Stimulated activated CD4-positive, alpha-beta T cell treated with anti-CD3 and anti-CD28 coated beads, Interleukin-12 subunit alpha, Interleukin-12 subunit beta, amount 100 ng/mL, for 24 hours (primary cell): ENCODE data around the gene PSMB7.

ENCODE experiments used
- DNase-seq, 2 experiments: peaks; one replicate each; pipeline ENCODE4 v3.0.0-alpha.2; 2020; ENCODE audit warnings: low read depth in 2 of 2

Gene PSMB7

DNA sequence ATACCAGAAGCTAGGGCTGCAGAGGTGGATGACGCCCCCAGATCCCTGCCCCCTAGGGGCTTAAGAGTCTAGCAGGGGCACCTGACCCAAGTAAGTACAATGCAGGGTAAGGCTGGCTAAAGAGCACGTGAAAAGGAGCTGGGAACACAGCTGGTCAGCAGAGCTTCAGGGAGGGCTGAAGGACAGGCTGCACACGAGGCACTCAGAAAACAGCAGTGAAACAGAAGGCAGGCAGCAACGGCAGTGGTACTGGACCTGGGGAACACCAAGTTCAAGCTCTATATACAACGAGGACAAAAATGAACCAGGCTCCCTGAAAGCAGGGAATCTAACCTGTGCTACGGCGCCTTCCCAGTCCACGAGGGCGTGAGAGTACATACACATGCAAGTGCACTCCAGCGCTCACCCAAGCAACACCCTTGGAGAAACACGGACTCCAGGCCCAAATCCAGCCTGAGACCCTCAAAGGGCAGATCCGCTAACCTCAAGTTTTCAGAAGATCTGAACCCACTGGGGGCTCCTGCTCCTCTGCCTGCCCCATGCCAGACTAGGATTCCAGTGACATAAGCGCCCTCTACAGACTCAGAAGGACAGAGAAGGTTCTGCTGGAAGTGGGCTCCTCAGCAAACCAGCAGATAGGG is 57.4 kb downstream of the PSMB7 start:
- no peak for DNase-seq

DNA sequence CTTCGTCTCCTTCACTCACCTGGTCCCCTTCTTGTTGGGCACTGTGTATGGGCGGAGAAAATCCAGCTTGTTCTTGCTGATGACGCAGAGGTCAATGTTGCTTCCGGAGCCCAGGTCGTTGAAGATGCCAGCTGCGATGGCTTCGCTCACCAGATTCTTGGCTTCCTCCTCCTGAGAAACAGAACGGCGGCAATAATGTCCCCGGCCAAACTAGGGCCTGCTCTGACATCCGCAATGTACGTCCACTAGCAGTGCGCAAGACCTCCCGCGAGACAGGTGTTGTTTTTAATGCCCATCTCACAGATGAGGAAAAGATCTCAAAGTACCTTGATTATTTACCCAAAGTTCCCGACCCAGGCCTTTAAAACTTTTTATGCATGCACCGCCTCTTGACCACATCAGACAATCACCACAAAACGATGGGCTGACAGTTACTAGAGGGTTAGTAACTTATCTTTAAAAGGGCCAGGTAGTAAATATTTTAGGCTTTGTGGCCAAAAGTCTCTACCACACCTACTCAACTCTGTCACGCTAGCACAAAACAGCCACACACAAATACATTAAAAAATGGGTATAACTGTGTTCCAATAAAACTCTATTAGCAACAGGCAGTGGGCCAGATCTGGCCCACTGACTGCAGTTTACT is 58.4 kb downstream of the PSMB7 start:
- DNase-seq: no peak

- DNase-seq: no peak
Observed at GRCh38 chr9:124355941-124356744, 59.1 kb downstream of the PSMB7 start.

DNA sequence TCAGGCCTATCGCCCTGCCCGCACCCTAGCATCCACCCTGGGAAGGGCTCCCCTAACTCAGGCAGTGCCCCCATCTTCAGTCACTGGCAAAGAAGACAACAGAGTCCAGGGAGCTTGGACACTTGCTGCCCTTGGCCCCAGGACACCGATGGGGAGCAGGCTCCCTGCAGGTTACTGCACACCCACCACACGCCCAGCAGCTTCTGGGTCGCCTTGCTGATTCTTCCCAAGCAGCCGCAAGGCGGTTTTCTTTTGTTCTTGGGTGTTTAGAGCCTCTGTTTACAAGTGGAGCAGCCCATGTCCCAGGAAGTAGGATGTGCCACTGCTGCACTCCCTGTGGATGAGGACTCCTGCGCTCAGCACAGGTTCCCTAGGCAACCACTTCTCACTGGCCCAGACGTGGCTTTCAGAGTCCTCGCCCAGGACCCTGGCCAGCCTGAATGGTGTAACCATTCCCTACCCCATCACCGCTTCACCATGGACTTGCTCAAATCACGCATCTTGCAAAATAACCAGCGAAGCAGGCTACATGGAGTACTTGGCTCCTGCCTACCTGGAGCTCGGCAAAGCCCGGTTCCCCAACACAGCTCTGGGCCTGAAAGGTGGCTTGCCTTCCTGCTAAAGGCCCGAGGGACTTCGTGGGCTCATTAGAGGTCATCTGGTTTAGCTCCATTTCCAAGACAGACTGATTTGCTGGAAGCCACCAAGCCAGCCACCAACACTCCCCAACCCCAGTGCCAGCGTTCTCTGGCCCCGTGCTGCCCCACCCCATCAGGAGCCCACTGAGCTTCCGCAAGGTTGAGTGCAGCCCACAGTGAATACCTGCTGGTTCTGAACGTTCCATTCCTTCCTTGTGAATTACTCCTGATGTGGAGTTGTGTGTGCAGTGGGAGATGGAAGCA is 60.0 kb downstream of the PSMB7 start:
- no peak for DNase-seq

GRCh38 chr9:124354346-124355038 is 60.8 kb downstream of the PSMB7 start:
- no peak for DNase-seq

- no peak for DNase-seq
Observed at GRCh38 chr9:124353811-124354274, 61.4 kb downstream of the PSMB7 start.

DNA sequence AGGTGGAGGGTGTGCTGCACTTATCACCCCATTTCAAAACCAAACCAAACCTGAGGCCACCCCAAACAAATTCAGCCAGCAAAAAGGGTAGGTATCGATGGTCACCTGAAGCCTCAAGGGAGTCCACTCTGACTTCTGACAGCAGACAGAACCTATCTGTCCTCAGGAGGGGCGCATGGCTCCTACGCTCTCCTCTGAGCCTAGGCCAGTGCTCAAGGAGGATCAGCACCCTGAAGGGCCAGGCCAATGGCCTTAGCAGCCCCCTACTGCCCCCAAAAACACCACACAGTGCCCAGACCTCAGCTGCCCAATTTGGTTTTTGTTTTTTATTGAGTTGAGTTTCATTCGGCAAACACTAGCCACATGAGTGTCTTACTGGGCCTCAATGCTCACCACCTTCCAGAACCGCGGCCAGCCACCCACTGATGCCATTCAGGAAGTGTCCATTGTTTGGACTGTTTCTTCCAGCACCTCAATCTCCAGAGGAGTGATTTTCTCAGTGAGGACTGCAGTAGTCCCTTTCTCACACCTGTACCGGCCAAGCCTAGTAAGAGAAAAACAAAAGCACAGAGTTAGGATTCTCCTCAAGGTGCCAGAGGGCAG is 62.0 kb downstream of the PSMB7 start:
- no peak for DNase-seq

DNA sequence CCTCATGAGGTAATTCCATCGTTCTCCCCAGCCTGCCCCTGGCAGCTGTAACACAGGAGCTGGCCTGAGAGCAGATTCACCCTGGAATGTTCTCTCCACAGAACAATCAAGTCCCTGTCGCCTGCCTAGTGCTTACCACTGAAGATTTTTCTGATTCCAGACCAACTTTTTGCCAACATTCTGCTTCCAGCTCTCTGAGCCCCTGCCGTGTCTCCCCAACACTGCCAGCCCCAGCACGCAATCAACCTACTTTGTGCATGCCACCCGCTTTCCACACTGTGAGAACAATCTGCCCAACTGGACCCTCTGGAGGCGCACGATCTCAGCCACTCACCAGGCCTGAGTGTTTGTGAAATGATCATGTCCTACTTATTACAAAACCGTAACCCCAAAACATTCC is 62.6 kb downstream of the PSMB7 start:
- no peak for DNase-seq

DNA sequence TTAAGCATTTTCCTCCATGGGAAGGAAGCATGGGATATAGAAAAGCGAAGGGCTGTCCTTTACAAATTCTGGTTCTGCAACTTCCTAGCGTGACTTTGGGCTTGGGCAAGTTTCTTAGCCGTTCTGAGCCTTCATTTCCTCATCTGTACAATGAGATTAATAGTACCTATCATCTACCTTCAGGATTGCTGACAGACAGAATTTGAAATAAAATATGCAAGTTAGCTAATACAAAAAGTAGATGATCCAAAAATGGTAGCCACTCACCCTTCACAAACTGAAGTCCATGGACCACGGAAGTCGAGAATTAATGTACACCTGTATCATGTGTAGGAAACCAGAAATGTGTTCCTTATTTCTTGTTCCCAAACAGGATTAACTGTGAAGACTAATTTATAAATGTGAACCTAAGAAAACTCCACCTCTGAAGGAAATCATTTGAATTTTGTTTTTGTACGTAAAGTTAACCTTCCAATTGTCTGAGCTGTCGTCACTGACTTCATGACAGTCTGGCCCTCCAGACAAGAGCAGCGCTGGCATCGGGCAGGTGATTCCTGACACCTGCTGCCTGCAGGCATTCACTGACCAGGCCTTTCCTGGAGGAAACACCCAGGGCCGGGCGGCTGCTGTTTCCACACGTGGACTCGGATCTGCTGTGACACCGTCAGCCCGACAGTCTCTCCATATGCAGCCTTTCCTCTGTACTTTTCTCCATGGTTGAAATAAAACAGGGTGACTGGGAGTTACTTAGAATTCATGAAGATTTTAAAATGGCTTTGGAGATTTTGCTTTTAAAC is 63.4 kb downstream of the PSMB7 start:
- no peak for DNase-seq

GRCh38 chr9:124350494-124351263 is 64.6 kb downstream of the PSMB7 start:
- DNase-seq: no peak

DNA sequence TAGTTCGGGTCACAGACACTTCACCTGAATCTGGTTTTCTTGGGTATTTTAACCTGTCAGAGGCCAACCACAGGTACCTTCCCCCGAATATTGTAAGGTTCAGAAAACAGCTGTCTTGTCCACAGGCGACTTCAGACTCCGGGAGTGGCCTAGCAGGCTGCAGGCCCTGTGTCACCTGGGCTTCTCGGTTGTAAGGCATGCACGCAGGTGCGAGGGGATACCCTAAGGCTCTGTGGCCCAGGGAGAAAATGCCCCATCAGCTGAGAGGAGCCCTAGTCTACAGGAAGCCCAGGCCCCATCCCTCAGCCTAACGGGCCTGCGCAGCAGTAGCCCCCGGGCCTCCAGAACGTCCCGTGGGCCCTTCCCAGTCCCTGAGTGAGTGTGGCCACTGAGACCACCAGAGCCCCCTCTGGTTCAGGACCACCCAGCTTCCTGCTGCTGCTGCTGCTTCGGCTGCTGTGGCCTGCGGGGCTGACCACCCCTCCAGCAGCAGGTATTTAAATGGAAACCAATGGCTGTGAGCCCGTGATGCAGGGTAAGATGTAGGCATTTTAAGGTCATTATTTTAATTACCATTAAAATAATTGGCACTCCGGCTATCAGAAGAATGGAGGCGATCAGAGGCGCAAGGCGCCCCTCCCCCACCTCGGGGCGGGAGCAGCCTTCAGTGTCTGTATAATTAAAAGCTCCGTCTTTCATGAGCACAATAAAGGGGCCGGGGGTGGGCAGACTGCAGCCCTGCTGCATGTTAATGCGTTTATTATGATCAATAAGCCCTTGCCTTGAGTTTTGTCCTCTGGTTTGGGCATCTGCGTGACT is 65.4 kb downstream of the PSMB7 start:
- DNase-seq: no peak

- DNase-seq: no peak
Observed at GRCh38 chr9:124349267-124349666, 66.0 kb downstream of the PSMB7 start.

DNA sequence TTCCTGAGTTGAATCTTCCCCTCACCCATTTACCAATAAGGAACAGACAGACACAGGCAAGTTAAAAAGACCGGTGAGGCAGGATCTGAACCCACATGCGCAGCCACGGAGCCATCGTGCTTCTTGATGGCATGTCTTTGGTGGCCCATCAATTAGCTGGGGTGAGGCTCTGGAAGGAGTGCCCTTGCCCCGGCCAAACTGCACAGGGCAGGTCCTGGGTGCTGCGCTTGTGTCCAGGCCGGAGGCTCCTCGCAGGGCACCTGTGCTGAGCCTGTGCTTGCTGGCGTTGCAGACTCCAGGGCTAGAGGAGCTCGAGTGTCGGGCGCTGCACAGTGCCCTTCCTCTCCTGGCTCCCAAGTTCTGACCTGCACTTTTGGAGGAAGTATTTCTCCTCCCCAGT is 66.4 kb downstream of the PSMB7 start:
- no peak for DNase-seq

DNA sequence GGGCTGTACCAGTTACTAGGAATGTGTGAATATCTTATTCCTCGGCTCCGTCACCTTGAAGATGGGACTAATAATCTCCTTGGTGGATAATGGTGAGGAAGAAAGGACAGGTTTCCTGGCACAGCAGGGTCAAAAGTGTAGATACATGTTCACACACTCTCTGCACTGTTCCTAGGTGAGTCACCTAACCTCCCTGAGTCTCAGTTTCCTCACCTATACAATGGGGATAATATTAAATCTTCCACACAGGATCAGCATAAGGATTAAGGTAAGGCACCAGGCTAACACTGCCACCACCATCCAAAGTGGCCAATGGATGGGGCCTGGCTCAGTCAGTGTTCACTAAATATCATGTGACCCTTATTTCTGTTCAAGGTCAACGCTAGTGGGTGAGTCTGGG is 66.9 kb downstream of the PSMB7 start:
- DNase-seq: no peak

- DNase-seq: no peak
Observed at GRCh38 chr9:124347968-124348358, 67.3 kb downstream of the PSMB7 start.

DNA sequence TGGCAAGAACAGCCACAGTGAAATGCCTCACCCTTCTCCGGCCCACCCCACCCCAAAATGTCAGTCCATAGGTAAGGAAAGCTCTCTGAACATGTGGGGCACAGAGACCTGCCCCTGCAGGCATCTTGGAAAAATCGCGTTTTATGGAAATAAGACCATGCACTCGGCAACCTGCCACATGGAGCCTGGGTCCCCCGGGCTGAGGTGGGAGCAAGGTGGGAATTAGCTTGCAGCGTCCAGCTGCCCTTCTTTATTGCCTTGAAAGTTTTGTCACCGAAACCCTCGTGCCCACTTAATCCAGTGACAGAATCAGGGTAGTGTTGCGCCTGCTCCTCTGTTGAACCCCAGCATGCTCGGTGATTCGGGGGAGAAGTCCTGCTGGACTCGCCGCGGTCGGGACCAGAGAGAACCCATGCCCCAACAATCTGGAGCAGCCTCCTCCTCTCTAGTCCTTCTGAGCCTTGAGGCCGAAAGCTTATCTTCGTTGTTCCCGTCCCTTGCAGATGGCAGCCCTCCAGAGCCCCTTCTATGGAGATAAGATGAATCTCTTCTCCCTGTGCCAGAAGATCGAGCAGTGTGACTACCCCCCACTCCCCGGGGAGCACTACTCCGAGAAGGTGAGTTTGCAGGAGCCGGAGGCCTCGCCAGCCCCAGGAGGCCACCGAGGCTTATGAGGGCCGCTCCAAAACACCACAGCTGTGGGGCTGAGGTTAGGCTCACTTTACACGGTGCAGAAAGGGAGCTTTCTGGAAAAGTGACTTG is 67.9 kb downstream of the PSMB7 start:
- no peak for DNase-seq

GRCh38 chr9:124346347-124347163 is 68.7 kb downstream of the PSMB7 start:
- DNase-seq: no peak
